AG20443 (cell line): ENCODE results near the gene AKAP1.
"Not testable (repeated sequence)": the region's sequence is repeated elsewhere in the genome, so short reads cannot be mapped to it uniquely, and the experiment has no call there.

Experiments used
- DNase-seq: peaks from one replicate; pipeline ENCODE4 v3.0.0; 2012; ENCODE audit warnings: low spot score, mixed read lengths

The AKAP1 gene

DNA sequence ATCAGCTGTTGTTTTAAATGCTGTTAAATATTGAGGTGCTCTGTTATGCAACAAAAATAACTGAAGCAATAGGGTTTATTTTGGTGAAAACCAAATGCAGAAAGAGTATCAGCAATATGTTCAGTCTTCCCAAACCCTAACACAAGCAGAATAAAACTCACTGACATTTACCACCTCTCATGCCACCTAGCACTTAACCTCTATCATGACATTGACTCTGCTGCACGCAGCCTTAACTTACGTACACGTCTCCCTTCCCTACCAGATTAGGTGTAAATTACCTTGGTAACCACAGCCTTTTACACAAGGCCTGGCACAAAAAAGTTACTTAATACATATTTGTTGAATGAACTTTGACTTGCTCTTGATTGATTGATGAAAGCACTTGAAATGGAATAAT, 9.9 kb upstream of the AKAP1 start:
- DNase-seq: no peak

DNA sequence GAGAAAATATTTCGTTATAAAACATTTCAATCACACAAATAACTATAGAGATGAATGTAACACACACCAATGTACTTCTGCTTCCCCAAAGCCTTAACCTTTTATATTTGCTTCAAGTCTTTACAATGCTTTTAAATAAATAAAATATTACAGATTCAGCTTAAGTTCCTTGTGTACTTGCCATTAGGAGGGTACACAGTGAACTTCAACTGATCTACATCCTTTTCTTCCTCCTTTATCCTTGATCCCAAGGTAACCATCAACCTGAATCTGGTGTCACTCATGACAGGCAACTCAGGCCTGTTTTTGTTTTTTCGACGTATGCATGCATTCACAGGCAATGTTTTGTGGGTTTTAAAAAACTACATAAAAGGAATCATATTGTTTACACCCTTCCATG, 9.3 kb upstream of the AKAP1 start:
- DNase-seq: no peak

DNA sequence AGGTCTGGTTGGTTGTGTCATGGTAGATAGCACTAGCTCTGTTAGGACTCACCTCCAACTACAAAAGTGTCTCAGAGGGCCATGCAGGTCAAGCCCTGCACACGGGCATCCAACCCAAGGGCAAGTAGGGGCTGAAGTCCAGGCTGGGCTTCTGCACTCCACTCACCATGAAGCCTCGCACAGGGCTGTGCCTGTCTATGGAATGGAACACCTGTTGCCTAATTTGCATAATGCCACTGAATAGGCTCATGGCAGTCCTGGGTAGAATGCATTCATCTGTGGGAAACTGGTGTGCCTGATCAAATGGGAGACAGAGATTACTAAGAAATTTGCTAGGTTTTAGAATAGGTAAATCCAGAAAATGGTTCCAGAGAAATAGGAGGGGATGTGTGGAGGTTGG, 8.0 kb upstream of the AKAP1 start:
- no peak for DNase-seq

DNA sequence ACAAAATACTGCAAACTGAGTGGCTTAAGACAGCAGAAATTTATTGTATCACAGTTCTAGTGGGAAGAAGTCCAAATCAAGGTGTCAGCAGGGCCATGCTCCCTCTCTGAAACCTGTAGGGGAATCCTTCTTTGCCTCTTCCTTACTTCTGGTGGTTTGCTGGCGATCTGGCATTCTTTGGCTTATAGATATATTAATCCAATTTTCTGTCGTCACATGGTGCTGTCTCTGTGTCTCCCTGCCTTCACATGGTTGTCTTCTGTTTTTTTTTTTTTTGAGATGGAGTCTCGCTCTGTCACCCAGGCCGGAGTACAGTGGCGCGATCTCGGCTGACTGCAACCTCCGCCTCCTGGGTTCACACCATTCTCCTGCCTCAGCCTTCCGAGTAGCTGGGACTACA, 6.8 kb upstream of the AKAP1 start:
- no peak for DNase-seq

DNA sequence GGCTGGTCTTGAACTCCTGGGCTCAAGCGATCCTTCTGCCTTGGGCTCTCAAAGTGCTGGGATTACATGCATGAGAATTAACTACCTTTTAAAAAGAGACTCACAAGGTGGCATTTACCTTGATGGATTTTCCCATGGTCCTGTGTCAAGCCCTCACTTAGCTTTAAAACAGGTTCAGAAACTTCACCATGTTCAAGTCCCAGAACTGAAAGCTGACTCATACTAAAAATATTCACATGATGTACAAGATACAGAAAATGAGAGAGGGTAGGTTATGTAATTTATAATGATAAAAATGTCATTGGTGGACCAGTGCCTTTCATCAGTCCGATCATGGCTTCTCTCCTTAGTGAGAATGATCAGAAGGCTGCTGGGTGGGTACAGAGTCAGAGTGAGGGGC, 4.3 kb upstream of the AKAP1 start:
- no peak for DNase-seq

DNA sequence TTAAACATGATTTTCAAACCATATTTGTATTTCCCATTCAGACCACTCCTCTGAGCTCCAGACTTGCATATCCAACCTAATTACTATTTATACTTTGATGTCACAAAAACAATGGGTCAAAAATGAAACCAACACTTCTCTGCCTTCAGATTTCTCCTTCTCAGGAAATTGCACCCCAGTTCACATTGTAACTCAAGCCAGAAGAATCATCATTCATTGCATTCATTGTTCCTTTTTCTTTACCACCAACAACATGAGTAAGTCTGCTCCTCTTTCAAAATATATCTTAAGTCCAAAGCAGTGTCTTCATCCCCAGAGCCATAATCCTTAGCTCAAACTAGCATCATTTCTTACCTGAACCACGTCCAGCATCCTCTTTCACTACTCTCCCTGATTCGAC, 2.6 kb upstream of the AKAP1 start:
- DNase-seq: no peak

DNA sequence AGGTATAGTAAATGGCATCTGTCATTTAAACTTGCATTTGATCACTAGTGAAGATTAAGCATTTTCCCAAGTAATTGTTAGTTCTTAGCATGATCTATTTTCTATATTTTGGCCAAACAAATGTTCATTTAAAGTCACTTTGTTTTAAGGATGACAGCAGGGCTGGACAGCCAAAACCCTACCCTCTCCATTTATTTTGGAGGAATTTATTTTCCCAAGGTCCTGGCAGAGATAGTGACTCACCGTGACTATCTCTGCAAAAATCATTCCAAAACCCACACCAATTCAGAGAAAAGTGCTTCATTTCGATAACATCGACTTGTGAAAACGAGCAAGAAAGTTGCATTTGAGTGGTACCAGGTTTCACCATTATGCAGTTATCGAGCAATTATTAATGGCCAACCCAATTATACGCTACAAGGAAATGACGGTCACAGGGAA, 665 bp upstream of the AKAP1 start:
- no peak for DNase-seq

DNA sequence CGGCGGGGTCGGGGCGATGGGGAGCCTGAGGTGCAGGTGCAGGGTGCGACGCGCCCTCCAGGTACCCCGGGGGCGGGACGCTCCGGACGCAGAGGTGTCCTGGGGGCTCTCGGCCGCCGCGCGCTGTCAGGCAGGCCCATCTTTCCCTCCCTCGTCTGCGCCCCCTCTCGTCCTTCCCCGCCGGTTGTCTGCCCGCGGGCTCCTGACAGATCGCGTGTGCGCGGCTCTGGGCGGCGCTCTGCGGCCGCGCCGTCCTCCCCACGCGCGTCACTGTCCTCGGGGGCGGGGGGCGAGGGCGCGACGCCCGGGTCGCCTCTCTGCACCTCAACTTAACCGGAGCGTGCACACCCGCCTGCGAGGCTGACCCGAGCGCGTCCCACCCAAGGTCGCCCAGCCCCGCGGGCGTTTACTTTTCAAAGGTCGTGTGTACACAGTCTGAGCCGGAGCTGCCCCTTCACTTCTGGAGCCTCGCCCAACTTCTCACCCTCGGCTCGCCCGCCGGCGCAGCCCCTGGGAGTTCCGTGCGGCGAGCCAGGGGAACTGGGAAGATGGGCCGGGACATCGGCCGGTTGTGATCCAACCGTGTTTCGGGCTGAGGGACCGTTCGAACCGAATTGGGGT, 512 bp downstream of the AKAP1 start:
- DNase-seq: peak; percentile 75

DNA sequence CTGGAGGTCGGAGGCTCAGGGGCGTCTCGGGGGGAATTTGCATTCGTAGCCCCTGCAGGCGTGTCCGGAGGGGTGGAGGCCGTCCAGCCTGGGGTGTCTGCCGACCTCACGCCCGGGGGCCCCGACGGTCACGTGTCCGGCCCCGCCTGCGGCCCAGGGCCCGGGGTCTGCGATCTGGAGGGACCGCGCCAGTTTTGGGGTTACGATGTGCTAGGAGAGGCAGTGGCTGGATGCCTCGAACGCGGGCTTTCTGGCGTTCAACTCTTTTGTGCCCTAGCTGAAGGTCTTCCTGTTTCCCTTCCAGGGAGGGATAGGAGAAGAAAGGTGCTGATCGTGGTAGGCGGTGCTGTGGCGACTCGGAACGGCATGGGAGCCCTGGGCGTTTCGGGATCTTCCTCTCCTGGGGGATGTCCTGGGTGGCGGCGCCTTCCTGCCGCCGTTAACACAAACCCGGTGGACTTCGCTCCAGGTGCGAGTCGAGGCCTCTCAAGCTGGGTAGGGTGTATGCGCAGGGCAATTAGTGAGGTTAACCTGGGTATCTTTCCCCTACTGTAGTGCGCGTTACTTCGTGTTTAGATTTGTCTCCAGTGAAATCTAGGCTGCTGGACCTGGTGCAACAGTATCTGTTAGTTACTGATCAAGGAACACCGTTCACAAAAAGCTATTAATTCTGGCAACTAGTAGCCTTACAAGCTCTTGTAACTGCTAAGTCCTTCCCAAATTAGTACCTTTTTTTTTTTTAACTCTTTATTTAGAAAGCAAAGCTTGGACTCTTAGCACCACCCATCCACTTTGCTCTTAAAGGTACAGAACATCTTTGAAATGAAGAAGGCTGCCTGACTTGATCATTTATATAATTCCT, 1.3 kb downstream of the AKAP1 start:
- DNase-seq: peak; percentile 30

DNA sequence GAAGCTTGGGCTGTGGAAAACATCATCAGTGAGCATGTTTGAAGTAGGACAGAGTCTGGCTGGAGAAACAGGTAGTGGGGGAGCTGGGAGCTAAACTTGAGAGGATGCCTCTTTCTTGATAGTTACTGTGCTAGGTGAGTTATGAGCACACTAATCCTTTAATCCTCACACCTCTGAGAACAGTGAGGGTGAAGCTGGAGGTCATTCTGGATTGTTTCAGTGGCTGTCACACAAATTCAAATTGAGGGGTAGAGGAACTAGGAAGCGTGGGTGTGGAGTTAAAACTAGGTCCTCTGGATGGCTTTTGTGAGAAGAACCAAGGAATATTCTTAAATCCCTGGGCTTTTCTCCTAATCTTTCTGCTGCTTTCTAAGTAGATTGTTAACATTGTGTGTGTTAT, 3.3 kb downstream of the AKAP1 start:
- no peak for DNase-seq

DNA sequence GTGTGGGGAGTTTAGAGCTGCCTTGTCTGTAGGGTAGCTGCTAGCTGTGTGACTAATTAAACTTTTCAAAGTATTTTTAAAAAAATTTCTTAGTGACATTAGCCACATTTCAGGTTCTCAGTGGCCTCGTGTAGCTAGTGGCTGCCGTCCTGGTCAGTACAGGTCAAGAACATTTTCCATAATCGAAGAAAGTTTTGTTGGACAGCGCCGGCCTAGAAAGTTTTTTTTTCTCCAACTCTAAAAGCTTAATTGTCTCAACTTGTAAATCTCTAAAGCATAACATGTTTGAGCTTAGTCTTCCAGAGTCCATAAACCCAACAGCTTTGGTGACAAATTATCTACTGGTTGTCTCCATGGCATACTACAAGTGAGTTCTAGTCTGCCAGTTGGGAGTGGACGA, 4.3 kb downstream of the AKAP1 start:
- DNase-seq: no peak

DNA sequence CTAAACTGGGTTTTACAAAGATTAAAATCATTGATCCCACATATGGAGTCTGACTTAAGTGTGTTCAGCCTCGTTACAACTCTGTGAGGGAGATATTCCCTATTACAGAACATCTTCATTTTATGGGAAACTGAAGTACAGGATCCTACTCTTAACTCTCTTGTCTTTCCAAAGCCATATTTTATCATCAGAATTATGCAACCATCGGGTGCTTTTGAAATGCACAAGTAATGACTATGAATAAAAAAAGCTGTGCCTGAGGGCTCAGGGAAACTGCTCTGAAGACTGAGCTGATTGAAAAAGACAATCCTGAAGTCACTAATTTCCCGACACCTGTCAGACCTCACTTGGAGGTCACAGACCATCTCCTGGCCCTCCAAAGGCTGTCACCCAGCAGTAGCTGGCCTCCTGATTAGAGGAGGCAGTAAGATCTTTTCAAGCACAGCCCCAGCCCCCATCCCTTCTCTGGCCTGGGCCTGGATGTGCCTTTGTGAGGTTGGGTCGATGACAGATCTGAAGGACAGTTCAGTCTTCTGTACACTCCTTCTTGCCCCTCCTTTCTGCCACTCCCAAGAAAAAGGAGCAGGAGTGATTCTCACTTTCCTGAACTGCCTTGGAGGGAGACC, 5.6 kb downstream of the AKAP1 start:
- DNase-seq: no peak

DNA sequence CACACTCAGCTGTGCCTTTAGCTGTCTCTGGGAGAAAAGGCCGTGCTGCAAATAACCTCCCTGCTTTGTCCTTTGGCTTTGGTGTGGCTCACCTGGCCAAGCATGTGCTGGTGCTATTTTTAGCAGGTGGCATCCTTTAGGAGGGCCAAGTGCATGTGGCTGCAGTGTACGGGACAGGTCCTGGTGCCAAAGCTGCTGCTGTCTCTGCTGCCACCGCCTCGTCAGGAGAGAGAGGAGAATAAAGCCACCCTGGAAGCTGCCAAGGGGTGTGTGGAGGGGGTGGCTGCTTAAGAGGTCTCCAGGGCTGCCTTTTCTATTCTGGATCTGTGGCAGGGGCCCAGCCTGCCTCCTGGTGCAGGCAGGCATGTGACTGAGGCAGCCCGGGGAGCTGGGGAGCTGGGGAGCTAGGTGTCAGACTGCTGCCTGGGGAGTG, 6.2 kb downstream of the AKAP1 start:
- DNase-seq: no peak

DNA sequence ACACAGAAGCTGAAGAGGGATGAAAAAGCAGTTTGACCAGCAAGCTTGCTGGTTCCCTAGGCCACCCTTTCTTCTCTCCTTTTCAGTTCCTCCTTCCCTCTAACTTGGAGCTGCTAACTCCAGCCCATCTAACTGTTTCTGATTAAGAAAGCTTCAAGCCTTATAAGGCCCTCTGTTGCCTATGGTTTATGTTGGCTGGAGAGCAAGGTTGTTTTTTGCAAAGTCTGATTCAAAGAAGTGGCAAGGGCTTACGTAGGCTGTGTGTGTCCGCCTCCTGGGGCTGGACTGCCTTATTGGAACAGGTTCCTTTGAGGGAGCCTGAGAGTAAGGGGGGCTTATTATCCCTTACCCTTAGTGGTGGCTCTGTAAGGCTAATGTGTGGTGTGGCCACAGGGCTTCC, 7.1 kb downstream of the AKAP1 start:
- DNase-seq: peak; percentile 42

DNA sequence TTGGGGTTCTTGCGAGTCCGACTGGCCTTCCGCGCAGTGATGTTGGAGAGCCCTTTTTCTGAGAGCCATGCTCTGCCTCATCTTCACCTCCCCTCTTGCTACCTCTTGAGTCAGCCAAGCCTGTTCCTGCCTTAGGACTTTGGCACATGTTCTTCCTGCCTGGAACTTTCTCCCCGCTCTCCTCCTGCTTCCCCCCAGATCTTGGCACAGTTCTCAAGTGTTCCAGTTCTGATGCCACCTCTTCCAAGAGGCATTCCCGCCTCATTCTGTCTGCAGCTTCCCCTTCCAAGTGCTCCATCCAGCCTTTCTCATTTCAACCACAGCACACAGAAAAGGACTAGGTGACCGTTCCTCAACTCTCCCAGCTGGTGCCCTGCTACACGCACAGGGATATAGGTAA, 7.7 kb downstream of the AKAP1 start:
- DNase-seq: no peak

DNA sequence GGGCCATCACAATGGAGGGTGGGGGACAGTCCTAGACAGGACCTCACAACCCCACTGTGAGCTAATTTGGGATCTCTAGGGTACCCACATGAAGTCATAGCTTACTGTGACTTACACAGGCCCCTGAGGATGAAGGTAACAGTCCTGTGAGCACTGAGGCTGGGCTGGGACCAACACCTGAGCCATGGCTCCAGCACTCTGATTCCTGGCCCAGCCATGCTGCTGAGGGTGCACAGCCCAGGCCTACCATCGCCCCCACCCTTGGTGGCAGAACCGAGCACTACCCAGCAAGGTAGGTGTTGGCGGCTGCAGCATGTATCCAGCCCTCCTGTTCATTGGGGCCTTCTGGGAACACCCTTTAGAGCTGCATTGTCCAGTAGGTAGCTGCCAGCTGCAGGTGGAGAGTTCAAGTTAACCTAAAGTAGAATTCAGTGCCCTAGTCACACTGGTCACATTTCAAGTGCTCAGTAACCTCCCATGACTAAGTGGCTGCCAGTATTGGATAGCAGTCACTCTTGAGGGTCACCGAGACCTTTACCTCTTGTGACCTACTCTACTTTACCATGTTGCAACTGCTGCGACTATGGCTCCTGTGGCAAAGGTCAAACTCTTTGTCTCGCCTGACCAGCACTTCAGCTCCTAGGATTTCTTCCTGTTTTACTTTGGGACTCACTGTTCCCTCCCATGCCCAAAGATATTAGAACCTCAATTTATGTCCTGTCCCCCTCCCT, 11.6 kb downstream of the AKAP1 start:
- DNase-seq: no peak

DNA sequence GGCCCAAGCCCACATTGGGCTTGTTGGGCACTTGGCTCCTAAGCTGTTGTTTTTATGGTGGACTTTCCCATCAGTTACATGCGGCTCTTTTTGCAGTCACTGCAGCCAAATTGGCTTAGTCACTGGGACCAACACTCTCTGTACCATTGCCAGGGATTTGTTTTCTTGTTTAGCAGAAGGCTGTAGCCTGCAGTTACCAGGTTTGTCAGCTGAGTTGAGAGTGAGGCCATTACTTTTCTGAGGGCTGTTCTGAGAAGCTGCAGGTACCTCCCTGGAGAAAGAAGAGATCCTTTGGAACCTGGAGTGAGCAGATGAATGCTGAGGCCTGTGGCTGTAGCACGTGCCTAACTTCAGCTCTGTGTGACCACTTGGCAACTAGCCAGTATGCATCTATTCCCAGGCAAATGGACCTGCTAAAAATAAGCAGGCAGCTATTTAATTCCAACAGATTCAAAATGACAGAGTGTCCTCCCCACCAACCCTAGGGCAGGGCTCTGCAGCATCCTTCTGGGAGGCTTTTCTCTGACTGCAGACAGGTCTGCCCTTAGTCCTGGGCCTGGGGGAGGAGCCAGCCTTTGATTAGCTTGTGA, 12.9 kb downstream of the AKAP1 start:
- peak; percentile 77 for DNase-seq

DNA sequence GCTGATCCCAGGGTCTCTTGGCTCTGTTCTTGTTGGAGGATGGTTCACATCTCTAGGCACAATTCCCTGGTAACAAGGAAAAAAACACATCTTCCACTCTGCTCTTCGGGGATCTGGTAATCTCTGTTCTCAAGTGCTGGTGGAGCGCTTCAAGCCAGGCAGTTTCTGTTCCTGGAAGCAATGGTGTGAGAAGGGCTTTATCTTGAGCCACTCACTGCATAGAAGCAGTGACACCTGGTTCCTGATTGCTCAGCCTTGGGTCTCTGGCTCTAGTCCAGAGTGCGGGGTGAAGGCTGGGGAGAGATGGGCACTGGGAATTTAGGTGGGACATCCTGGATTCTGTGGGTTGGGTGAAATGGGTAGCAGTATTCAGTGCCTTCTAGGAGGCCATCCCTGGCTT, 14.1 kb downstream of the AKAP1 start:
- no peak for DNase-seq

DNA sequence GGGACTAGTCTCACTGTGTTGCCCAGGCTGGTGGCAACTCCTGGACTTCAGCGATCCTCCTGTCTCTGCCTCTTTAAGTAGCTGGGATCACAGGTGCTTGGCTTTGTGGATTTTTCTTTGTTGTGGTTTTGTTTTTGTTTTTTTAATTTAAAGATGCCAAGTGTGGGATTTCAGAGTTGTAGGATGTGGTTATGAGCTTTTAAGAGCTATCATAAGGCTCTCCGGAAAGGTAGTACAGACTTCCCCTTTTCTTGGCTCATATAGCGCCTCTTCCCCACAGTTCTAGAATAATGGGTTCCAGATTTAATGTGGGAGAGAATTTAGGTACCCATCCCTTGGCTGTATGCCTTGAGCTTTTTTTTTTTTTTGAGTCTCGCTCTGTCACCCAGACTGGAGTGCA, 17.1 kb downstream of the AKAP1 start:
- no peak for DNase-seq

DNA sequence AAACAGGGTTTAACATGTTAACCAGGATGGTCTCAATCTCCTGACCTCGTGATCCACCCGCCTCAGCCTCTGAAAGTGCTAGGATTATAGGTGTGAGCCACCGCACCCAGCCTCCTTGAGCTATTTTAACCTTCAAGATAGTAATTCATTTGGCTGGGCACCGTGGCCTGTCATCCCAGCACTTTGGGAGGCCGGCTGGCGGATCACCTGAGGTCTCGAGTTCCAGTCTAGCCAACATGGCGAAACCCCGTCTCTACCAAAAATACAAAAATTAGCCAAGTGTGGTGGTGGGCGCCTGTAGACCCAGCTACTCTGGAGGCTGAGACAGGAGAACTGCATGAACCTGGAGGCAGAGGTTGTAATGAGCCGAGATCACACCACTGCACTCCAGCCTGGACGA, 17.6 kb downstream of the AKAP1 start:
- DNase-seq: not testable (repeated sequence)

DNA sequence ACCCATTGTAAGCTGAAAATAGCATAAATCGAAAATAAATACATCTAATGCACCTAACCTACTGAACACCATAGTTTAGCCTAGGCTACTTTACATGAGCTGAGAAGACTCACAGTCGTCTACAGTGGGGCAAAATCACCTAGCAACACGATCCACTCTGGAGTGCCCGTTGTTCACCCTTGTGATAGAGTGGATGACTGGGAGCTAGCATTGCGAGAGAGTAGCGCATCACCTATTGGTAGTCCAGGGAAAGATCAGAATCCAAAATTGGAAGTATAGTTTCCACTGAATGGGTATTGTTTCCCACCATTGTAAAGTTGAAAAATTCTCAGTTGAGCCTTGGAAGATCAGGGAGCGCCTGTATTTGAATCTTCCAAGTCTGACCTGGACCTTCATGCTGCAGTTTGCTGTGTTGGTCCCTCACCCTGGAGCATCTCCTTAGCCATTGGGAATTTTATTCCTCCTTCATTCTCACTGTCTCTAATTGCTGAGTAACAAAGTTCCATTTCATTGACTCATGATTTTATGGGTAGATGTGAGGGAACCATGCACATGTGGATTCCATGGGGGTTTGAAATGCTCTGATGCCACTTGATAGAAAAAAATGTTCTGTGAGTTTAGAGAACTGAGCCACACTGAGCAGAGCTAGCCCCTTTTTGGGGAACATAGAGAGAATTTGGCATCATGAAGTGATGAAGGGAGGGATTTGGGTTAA, 19.6 kb downstream of the AKAP1 start:
- DNase-seq: peak; percentile 65

DNA sequence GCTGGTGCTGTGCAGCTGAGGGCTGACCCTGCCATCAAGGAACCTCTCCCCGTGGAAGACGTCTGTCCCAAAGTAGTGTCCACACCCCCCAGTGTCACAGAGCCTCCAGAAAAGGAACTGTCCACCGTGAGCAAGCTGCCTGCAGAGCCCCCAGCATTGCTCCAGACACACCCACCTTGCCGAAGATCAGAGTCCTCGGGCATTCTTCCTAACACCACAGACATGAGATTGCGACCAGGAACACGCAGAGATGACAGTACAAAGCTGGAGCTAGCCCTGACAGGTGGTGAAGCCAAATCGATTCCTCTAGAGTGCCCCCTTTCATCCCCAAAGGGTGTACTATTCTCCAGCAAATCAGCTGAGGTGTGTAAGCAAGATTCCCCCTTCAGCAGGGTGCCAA, 20.5 kb downstream of the AKAP1 start:
- DNase-seq: no peak
